Stimulated activated CD8-positive, alpha-beta memory T cell treated with anti-CD3 and anti-CD28 coated beads, Interleukin-4, amount 100 ng/mL, for 48 hours (primary cell): ENCODE measurements around the gene FHIT.

Source experiments
- DNase-seq: peaks from one replicate; pipeline ENCODE4 v3.0.0-alpha.2; 2020

Gene FHIT

DNA sequence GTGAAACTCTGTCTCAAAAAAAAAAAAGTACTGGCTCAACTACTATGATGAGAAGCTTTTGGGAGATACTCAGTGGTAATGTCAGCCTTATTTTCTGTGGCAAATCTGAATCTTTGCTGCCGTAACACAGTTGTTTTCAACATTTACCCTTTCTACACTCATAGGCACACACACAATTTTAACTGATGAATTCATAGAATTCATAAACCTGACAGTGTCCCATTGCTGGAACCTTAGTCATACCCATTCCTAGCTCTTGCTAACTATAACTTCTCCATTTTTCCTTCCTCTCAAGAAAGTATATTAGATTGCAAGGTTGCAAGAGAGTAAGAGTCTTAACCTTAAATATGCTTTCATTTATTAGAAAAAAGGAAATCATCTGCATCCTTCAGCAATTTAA lies 496.6 kb downstream of the FHIT start:
- no peak for DNase-seq

DNA sequence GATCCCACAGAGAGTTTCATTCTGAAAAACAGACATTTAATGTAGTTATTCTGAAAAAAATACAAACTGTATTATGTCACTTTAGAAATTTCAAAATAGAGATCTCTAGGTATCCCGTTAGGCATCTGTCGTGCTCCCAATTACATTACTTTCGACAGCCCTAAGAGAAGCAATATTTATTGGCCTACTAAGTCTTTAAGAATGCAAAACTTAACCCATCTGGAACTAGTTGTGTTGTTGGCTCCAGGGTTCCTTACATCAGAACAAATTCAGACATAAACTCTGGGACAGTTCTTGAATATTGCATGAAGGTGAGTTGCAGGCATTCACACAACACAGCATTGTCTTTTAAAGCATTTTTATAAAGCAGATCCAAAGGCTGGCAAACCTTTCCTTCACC lies 498.4 kb downstream of the FHIT start:
- no peak for DNase-seq

- DNase-seq = no peak
Measured at GRCh38 chr3:60746695-60747416, 504.4 kb downstream of the FHIT start.

DNA sequence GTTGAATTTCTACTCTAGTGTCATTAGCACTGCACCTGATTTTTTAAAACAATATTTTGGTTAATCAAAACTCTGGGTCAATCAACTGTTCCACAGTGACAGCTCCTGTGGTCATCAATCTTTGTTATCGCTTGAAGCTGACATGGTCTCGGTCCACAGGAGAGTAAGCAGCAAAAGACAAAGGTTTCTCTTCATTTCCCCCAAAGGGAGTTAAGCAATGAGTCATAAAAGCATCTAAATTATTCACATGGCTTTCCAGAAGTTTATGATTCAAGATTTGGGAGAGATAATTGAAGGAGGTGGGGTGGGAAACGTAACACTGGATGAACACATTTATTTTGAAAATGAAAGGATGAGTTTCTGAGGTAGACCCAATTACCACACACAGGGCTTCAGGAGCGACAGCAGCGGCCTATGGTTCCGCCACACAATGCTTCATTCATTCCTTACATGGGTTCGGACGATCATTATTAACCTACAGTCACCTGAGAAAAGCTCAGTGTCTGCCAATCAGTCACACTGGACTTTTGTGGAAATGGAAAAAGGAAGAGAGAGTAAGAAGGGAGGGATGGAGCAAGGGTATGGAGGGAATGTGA lies 505.1 kb downstream of the FHIT start:
- no peak for DNase-seq

DNA sequence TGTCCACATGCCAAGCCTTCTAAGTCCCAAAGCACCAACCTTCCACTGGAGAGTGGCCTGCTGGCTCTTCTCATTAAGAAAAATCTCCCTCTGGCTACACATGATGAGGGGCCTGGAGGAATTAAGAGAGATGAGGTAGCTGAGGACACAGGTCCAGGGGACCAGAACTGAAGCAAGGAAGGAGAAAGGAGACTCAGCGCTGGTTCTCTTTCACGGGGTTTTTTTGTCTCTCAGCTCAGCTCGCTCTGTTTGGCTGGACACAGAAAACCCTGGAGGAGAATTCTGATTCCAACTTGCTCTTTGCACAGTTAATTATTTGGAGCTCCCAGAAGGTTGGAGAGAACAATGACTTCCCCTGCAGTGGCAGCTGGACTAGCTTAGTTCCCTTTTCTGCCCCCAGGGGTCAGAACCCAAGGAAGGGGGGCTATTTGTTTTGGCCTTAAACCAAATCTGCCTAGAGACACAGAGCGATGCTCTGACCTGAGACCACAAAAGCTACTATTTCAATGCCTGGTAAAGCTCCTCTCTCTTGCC lies 507.6 kb downstream of the FHIT start:
- no peak for DNase-seq

GRCh38 chr3:60742606-60743145 lies 508.6 kb downstream of the FHIT start:
- DNase-seq = no peak

DNA sequence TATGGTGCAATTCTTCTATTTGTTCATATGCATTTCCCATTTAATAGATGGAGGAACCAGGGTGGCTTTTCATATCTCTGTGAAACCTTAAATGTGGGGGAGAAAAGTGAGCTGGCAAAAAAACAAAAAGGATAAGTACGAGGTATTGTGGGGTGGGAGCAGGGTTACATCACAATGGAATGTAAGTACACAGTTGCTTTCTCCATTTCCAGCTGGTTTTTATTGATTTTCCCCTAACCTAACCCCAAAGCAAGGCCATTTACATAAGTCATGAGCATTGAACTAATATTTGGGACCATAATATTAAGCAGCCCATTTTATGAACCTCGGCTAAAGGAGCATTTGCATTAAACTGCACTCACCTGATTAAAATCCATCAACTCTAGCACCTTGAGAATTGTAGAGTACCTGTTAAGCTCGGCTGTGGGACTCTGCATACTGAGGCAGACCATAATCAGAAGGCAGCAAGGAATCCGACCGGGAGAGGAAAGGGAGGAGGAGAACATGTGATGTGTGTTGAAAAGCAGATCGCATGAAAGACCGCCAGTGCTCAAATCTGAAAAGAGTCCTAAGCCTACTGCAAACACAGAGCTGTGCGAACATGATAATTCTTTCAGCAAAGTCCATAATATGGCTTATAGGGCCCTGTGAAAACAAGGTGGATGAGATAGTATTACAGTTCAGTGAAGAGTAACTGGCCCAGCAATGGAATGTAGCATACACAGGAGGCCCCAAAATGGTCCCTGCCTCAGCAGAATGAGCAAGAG lies 513.4 kb downstream of the FHIT start:
- DNase-seq = no peak

- no peak for DNase-seq
Measured at GRCh38 chr3:60730371-60730770, 520.9 kb downstream of the FHIT start.

- no peak for DNase-seq
Measured at GRCh38 chr3:60729056-60729455, 522.2 kb downstream of the FHIT start.

DNA sequence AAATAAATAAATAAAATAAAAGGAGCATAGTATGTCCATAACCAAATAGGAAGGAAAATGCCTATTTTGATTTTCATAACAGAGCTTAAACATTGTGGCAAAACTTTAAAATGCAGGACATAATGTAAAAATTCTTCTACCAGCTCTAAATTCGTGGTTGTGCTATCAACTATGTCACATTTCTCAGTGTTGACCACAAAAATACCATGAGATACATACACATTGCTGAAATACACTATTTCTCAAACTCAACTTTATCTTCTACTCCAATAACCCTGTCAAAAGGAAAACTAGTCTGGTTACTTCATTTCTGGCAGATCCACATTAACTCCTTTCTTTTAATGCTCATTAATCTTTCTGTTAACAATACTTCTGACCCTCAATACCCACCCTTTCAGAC lies 523.2 kb downstream of the FHIT start:
- DNase-seq = no peak

DNA sequence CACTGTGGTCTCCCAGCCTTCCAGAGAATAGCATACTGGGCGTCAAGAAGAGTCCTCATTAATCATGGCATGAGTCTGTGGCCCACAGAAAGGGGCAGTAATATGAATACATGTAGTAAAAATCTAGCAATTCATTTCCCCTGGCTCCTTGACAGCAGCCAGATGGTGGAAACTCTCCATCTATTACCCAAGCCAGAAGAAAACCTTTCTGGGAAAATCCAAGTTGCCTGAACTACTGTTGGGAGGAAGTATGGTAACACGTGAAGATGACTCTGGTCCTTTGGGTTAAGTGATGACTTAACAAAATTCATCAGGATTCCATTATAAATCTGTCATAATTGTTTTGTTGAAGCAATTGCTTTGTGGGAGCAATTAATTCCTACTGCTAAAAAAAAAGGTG lies 530.5 kb downstream of the FHIT start:
- DNase-seq = no peak

DNA sequence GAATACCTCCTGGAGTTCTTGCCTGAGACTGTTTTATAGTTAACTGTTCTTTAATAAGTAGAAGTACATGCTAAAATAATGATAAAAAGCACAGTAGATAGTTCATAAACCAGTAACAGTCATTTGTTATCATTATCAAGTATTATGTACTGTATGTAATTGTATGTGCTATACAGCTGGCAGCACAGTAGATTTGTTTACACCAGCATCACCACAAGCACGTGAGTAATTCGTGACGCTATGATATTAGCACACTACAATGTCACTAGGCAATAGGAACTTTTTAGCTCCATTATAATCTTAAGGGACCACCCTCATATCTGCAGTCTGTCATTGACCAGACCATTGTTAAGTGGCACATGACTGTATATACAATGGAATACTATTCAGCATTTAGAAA lies 534.7 kb downstream of the FHIT start:
- DNase-seq = no peak

DNA sequence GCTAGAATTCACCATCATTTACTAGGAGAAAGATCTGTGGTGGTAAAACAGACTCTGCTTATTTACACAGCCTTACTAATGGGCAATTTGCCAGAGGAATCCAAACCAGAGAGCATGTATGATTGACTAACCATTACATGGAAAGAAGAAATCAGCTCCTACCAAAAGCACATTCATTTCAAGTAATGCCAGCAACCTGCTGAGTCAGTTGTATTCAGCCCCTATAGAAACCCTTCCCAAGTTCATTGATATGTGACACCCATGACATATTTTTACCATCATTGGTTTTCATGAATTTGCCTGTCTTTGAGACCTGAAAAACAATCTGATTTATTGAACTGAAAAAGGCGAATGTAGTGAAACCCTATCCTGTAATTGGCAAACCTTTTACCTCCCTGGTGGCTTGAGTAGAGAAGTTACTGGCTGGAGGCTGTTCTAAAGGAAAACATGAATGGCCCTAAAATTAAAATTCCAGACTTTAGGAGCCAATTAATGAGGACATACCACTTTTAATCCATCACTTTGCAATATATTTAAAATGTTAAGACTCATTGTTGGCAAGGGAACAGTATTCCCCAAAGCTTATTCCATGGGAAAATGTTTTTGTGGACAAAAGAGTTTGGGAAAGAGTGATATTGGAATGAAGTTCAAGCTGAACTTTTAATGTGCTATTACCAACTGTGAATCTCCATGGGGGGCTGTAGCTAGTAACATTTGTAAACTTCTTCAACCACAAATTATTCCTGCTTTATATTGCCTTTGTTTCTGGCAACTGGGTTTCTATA lies 542.9 kb downstream of the FHIT start:
- DNase-seq = no peak

DNA sequence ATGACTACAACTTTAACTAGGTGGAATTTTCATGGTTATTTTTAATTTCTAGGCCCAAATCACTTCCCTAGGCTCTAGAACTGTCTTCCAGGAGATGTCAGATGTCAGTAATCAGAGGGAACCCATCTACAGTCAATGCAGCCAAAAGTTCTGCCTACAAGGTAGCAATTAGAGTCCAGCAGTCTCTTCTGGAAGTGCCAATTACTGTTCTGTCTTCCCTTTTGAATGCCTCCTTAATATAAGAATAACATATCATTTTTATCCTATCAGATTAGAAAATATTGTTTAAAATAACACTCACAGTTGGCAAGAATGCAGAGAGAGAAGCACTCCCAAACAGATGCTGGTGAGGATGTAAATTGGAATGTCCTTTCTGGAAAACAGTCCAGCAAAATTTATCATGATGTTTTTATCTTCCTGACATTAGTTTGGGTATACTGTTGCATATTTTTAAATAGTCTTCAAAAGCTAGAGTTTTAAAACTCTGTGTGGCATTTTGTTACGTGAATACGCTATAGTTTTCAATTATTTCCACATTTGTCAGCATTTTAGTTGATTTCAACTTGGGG lies 543.7 kb downstream of the FHIT start:
- DNase-seq = no peak

DNA sequence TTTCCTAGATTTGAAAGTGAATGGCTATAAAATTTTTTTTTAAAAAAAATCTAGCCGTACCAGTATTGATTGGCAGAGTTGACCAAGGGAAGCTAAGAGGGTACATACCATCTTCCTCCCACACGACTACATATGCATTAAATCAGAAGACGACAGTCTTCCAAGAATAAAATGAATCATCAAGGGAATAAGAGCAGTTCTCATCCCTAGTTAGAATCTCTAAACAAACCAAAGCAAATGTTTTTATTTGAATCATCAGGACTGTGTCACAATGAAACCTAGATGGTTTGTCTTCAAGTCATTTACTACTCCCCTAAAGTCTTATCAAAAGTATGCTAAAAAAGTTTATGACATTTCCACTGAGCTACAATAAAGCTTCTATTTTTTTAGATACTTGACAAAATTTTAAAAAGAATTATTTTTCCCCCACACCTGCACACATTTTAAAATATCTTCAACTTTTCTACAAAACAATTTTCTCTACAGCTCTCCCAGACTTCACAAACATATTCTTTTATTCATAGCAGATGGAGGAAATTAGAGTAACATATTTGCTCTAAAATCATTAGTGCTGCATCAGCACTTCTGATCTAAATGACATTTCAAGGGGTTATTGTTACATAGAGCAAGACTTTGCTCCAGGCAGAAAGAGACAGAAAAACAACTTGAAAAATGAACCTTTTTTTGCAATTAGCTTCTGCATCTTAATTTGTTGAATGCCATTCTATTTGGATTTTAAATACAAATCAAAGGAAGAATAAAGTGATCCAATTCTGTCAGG lies 547.1 kb downstream of the FHIT start:
- no peak for DNase-seq

DNA sequence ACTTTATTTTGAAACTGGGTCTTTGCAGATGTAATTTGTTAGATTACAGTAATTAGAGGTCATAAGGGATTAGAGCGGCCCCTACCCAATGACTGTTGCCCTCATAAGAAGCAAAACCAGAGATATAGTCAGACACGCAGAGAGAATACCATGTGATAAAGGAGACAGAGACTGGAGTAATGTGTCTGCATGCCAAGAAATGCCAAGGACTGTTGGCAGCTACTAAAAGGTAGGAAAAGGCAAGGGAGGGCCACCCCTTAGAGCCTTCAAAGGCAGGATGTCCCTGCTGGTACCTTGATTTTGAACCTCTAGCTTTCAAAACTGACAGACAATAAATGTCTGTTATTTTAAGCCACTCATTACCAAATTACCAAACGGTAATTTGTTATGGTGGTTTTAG lies 548.2 kb downstream of the FHIT start:
- no peak for DNase-seq

DNA sequence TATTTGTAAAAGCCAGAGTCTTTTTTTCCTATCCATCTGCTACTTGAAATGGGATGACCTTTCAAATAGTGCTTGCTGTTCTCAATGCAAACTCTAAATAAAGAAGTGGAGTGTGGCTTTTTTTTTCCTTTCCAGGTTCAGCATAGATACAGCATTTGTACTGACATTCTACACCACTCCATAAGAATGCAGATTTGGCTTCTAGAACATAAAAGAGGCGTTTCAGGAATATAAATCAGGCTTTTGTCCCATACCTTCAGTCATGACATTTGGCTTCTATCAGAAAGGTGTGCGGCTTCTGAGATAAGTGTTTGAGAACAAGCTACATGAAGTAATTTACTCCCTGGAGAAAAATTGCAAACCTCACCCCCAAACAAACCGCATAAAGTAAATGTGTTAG lies 553.1 kb downstream of the FHIT start:
- no peak for DNase-seq

- DNase-seq = no peak
Measured at GRCh38 chr3:60697132-60697531, 554.1 kb downstream of the FHIT start.

GRCh38 chr3:60696428-60697125 lies 554.7 kb downstream of the FHIT start:
- DNase-seq = no peak

- DNase-seq = no peak
Measured at GRCh38 chr3:60675424-60675823, 575.8 kb downstream of the FHIT start.

- DNase-seq = no peak
Measured at GRCh38 chr3:60674870-60675269, 576.4 kb downstream of the FHIT start.
